ENCODE data around the gene SPRN.

SPRN gene

DNA sequence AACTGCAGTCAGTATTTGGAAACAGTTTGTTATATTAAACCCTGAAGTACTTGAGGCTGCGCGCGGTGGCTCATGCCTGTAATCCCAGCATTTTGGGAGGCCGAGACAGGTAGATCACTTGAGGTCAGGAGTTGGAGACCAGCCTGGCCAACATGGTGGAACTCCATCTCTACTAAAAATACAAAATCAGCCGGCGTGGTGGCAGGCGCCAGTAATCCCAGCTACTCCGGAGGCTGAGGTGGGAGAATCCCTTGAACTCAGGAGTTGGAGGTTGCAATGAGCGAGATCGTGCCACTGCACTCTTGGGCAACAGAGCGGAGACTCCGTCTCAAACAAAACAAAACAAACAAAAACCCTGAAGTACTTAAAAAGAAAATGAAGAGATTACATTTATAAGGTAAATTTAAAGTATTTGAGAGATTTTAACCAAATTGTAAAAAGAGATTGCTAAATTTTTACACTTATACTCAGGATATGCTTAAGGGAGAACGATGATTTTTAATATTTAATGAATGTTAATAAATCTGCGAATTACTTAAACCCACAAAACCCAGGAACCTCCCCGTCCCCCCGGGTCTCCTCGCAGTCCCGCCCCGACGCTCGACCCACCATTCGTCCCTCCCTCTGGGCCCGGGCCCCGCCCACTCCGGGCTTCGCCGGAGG lies 30.9 kb downstream of the SPRN start:
- Histone ChIP-seq H3K36me3 (ENCODE audit: insufficient read depth, low read length) (peaks cover 3% of the 10 kb centered on the region), H3K9me2 (replicated peaks; ENCODE audit: low read depth, low read length) (no peaks in the 10 kb centered on the region), H3K27me3 (ENCODE audit: insufficient read depth, low read length, poor library complexity, severe bottlenecking) (no peaks in the 10 kb centered on the region), H3K4me1 (ENCODE audit: insufficient read depth, low read length, poor library complexity, severe bottlenecking) (peaks cover 59% of the 10 kb centered on the region), H3K4me2 (ENCODE audit: low read depth, low read length, poor library complexity, severe bottlenecking) (peak overlapping the region; percentile 99), H3K9ac (ENCODE audit: low read depth, low read length, poor library complexity, severe bottlenecking) (peak overlapping the region; percentile 99), H3K79me2 (ENCODE audit: insufficient read depth, low read length) (peaks cover 39% of the 10 kb centered on the region), H3K9me3 (ENCODE audit: insufficient read depth, low read depth, low read length) (no peaks in the 10 kb centered on the region), H3F3A (ENCODE audit: low read depth) (peaks cover 10% of the 10 kb centered on the region; the same call in 1 of the 2 replicates), H4K20me1 (ENCODE audit: insufficient read depth, low read length, poor library complexity, severe bottlenecking) (peaks cover 14% of the 10 kb centered on the region), H2AFZ (ENCODE audit: low read length) (peak overlapping the region; percentile 87), H3K4me3 (ENCODE audit: low read length, poor library complexity, severe bottlenecking) (peak overlapping the region; percentile 100)
- no peak for TF ChIP-seq EZH2phosphoT487 (IDR thresholded peaks at IDR 0.05; ENCODE audit: borderline replicate concordance)
- TF ChIP-seq, protein P1, sequence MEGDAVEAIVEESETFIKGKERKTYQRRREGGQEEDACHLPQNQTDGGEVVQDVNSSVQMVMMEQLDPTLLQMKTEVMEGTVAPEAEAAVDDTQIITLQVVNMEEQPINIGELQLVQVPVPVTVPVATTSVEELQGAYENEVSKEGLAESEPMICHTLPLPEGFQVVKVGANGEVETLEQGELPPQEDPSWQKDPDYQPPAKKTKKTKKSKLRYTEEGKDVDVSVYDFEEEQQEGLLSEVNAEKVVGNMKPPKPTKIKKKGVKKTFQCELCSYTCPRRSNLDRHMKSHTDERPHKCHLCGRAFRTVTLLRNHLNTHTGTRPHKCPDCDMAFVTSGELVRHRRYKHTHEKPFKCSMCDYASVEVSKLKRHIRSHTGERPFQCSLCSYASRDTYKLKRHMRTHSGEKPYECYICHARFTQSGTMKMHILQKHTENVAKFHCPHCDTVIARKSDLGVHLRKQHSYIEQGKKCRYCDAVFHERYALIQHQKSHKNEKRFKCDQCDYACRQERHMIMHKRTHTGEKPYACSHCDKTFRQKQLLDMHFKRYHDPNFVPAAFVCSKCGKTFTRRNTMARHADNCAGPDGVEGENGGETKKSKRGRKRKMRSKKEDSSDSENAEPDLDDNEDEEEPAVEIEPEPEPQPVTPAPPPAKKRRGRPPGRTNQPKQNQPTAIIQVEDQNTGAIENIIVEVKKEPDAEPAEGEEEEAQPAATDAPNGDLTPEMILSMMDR (conservative IDR thresholded peaks at IDR 0.05; ENCODE audit: low read length), result no peak

DNA sequence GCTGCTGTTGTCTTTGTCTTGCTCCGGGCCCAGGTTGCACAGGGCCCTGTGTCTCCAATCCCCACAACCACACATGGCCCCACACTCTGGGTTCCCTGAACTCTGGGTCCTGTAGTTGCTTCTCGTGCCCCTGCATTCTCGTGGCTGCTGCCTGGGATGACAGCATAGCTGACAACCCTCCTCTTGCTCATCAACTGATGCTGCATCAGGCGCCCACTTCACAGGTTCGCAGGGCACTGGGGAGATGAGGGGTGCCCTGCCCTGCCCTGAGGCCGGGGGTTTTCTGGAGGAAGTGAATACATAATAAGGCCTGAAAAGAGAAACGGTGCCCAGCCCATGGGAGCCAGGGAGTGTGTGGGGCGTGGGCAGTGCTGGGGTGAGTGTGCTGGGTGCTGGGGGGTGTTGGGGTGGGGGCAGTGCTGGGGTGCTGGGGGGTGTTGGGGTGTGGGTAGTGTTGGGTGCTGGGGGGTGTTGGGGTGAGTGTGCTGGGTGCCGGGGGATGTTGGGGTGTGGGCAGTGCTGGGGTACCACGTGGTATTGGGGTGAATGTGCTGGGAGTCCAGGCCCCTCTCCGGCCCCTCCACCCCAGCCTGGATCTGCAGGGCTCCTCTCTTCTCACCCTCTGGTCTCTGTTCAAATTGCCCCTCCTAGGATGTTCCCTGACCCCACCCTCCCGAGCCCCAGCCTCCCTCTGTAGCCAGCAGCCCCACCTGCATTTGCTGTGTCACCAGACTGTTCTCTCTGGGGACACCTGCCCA lies 32.5 kb downstream of the SPRN start:
- Histone ChIP-seq H4K20me1 (ENCODE audit: insufficient read depth, low read length, poor library complexity, severe bottlenecking) (peaks cover 14% of the 10 kb centered on the region), H3K4me2 (ENCODE audit: low read depth, low read length, poor library complexity, severe bottlenecking) (no peak overlapping the region), H3K9ac (ENCODE audit: low read depth, low read length, poor library complexity, severe bottlenecking) (no peak overlapping the region), H3K4me1 (ENCODE audit: insufficient read depth, low read length, poor library complexity, severe bottlenecking) (peaks cover 65% of the 10 kb centered on the region), H3K36me3 (ENCODE audit: insufficient read depth, low read length) (no peaks in the 10 kb centered on the region), H3K79me2 (ENCODE audit: insufficient read depth, low read length) (peaks cover 26% of the 10 kb centered on the region), H2AFZ (ENCODE audit: low read length) (no peak overlapping the region), H3F3A (ENCODE audit: low read depth) (peaks cover 10% of the 10 kb centered on the region; the same call in 1 of the 2 replicates), H3K9me3 (ENCODE audit: insufficient read depth, low read depth, low read length) (no peaks in the 10 kb centered on the region), H3K4me3 (ENCODE audit: low read length, poor library complexity, severe bottlenecking) (no peak overlapping the region), H3K27me3 (ENCODE audit: insufficient read depth, low read length, poor library complexity, severe bottlenecking) (no peaks in the 10 kb centered on the region), H3K9me2 (replicated peaks; ENCODE audit: low read depth, low read length) (no peaks in the 10 kb centered on the region)
- TF ChIP-seq, protein P1 (conservative IDR thresholded peaks at IDR 0.05; ENCODE audit: low read length), result no peak
- TF ChIP-seq EZH2phosphoT487 (IDR thresholded peaks at IDR 0.05; ENCODE audit: borderline replicate concordance), result no peak

DNA sequence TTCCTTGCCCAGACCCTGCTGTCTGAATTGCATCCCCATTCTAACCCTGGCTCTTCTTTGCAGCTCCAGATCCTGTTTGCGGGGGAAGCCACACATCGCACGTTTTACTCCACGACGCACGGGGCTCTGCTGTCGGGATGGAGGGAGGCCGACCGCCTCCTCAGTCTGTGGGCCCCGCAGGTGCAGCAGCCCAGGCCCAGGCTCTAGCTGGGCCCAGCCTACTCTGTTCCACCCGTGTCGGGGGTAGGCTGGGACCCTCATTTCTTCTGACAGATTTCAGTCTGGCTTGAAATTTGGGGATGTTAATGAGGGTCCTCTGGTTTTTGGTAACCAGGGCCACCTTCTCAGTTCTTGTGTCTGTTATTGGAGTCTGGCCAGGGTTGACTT lies 33.2 kb downstream of the SPRN start:
- Histone ChIP-seq H3K36me3 (ENCODE audit: insufficient read depth, low read length) (no peaks in the 10 kb centered on the region), H3K27me3 (ENCODE audit: insufficient read depth, low read length, poor library complexity, severe bottlenecking) (no peaks in the 10 kb centered on the region), H3K9me3 (ENCODE audit: insufficient read depth, low read depth, low read length) (no peaks in the 10 kb centered on the region), H3K79me2 (ENCODE audit: insufficient read depth, low read length) (peaks cover 22% of the 10 kb centered on the region), H3K4me2 (ENCODE audit: low read depth, low read length, poor library complexity, severe bottlenecking) (no peak overlapping the region), H3K4me1 (ENCODE audit: insufficient read depth, low read length, poor library complexity, severe bottlenecking) (peaks cover 64% of the 10 kb centered on the region), H3K9ac (ENCODE audit: low read depth, low read length, poor library complexity, severe bottlenecking) (no peak overlapping the region), H3F3A (ENCODE audit: low read depth) (peaks cover 10% of the 10 kb centered on the region; the same call in 1 of the 2 replicates), H4K20me1 (ENCODE audit: insufficient read depth, low read length, poor library complexity, severe bottlenecking) (peaks cover 14% of the 10 kb centered on the region), H2AFZ (ENCODE audit: low read length) (no peak overlapping the region), H3K4me3 (ENCODE audit: low read length, poor library complexity, severe bottlenecking) (no peak overlapping the region), H3K9me2 (replicated peaks; ENCODE audit: low read depth, low read length) (no peaks in the 10 kb centered on the region)
- no peak for TF ChIP-seq EZH2phosphoT487 (IDR thresholded peaks at IDR 0.05; ENCODE audit: borderline replicate concordance)
- TF ChIP-seq, protein P1 (conservative IDR thresholded peaks at IDR 0.05; ENCODE audit: low read length), result no peak
